IMR-90 (cell line): ENCODE data around the gene H1-8. TPM values are rescaled to one million over a fixed set of nuclear protein-coding genes. Genes with fewer than 3 reads are reported as not detected.

Source experiments
- ATAC-seq: fragments of 200-7000 bp; cut with Tn5 transposase; 2 replicates; pipeline ENCODE4 v1.9.1; 2020; ENCODE audit warnings: low read depth, mild to moderate bottlenecking, moderate library complexity
- BruUV-seq: library from RNA; stranded (reverse); fragments of 400-500 nt; replicated peaks from 2 replicates; lab custom pipeline; 2021; lab: Mats Ljungman, UMichigan
- CTCF ChIA-PET: fragments of 300-600 bp; formaldehyde crosslinking; extraction: SDS; loops from one replicate; lab custom pipeline; 2021; ENCODE audit warnings: antibody characterized with exemption; lab: Yijun Ruan, JAX
- POLR2A ChIA-PET: fragments of 300-600 bp; sonication (Branson Sonifier 250); formaldehyde crosslinking; loops from one replicate; lab custom pipeline; 2022; ENCODE audit warnings: antibody characterized with exemption; ENCODE audit not compliant: unreplicated experiment; lab: Charles Lee
- DNase-seq: peaks from one replicate; pipeline ENCODE4 v3.0.0; 2013
- H2AFZ ChIP-seq: replicated peaks from 2 replicates; pipeline ENCODE3; 2013; ENCODE audit warnings: low read length, mild to moderate bottlenecking; ENCODE audit not compliant: poor library complexity
- H2AK5ac ChIP-seq: 2 replicates; pipeline ENCODE4 v1.6.1; 2013; ENCODE audit warnings: low read depth, low read length, inconsistent platforms
- H2AK9ac ChIP-seq: replicated peaks from 2 replicates; pipeline ENCODE3; 2013; ENCODE audit warnings: mild to moderate bottlenecking, low read depth, low read length, moderate library complexity; ENCODE audit not compliant: poor library complexity
- H2BK120ac ChIP-seq: 2 replicates; pipeline ENCODE4 v1.6.1; 2013; ENCODE audit warnings: low read depth, low read length, inconsistent platforms
- H2BK15ac ChIP-seq: 3 replicates; pipeline ENCODE4 v1.6.1; 2013; ENCODE audit warnings: low read depth, low read length, inconsistent platforms
- H2BK20ac ChIP-seq: 2 replicates; pipeline ENCODE4 v1.6.1; 2013; ENCODE audit warnings: low read depth, mild to moderate bottlenecking, inconsistent platforms, low read length, moderate library complexity
- H2BK5ac ChIP-seq: 2 replicates; pipeline ENCODE4 v1.6.1; 2013; ENCODE audit warnings: mild to moderate bottlenecking, low read depth, low read length, inconsistent platforms; ENCODE audit not compliant: poor library complexity, severe bottlenecking
- H3K14ac ChIP-seq: replicated peaks from 2 replicates; pipeline ENCODE4 v1.6.1; 2013; ENCODE audit warnings: low read depth, low read length, inconsistent platforms
- H3K18ac ChIP-seq: 2 replicates; pipeline ENCODE4 v1.6.1; 2013; ENCODE audit warnings: low read depth, low read length, control low read depth
- H3K23ac ChIP-seq: 2 replicates; pipeline ENCODE4 v1.6.1; 2013; ENCODE audit warnings: low read depth, low read length, inconsistent platforms
- H3K27ac ChIP-seq: 2 replicates; pipeline ENCODE4 v1.5.1; 2013; ENCODE audit warnings: mild to moderate bottlenecking, control low read depth, low read length; ENCODE audit not compliant: insufficient read depth
- H3K27me3 ChIP-seq: 2 replicates; pipeline ENCODE4 v1.6.1; 2013; ENCODE audit warnings: low read length; ENCODE audit not compliant: control insufficient read depth, insufficient read depth
- H3K36me3 ChIP-seq: 2 replicates; pipeline ENCODE4 v1.6.1; 2013; ENCODE audit warnings: low read length, mixed read lengths; ENCODE audit not compliant: control insufficient read depth, insufficient read depth
- H3K4ac ChIP-seq: 2 replicates; pipeline ENCODE4 v1.6.1; 2013; ENCODE audit warnings: low read depth, low read length, inconsistent platforms
- H3K4me1 ChIP-seq: 2 replicates; pipeline ENCODE4 v1.6.1; 2013; ENCODE audit warnings: low read length, mixed read lengths; ENCODE audit not compliant: control insufficient read depth, insufficient read depth
- H3K4me2 ChIP-seq: 2 replicates; pipeline ENCODE4 v1.6.1; 2013; ENCODE audit warnings: low read depth, mild to moderate bottlenecking, control low read depth, low read length, moderate library complexity
- H3K4me3 ChIP-seq: 2 replicates; pipeline ENCODE4 v1.5.1; 2013; ENCODE audit warnings: low read depth, mild to moderate bottlenecking, control low read depth, low read length, moderate library complexity; ENCODE audit not compliant: insufficient read depth
- H3K56ac ChIP-seq: 2 replicates; pipeline ENCODE4 v1.6.1; 2013; ENCODE audit warnings: low read length, inconsistent platforms; ENCODE audit not compliant: insufficient read depth; ENCODE audit errors: extremely low read depth
- H3K79me1 ChIP-seq, 2 experiments: 2 replicates each; pipeline ENCODE4 v1.6.1; 2013; ENCODE audit warnings: low read length in 2 of 2, inconsistent platforms in 1 of 2, low read depth in 1 of 2
- H3K9ac ChIP-seq: 2 replicates; pipeline ENCODE4 v1.6.1; 2013; ENCODE audit warnings: low read depth, low read length, control low read depth
- H3K9me1 ChIP-seq: 2 replicates; pipeline ENCODE4 v1.6.1; 2013; ENCODE audit warnings: low read length, inconsistent platforms; ENCODE audit not compliant: insufficient read depth
- H3K9me3 ChIP-seq: 2 replicates; pipeline ENCODE4 v1.6.1; 2013; ENCODE audit warnings: low read length; ENCODE audit not compliant: control insufficient read depth, insufficient read depth
- H4K20me1 ChIP-seq: 2 replicates; pipeline ENCODE4 v1.6.1; 2013; ENCODE audit warnings: low read length, inconsistent platforms; ENCODE audit not compliant: insufficient read depth
- H4K5ac ChIP-seq: 2 replicates; pipeline ENCODE4 v1.6.1; 2013; ENCODE audit warnings: mild to moderate bottlenecking, low read depth, low read length, control low read depth
- H4K8ac ChIP-seq, 2 experiments: 2 replicates each; pipeline ENCODE4 v1.6.1; 2013; ENCODE audit warnings: low read depth in 2 of 2, low read length in 2 of 2, control low read depth in 1 of 2, inconsistent platforms in 1 of 2
- H4K91ac ChIP-seq: 2 replicates; pipeline ENCODE4 v1.6.1; 2013; ENCODE audit warnings: low read depth, low read length, inconsistent platforms; ENCODE audit not compliant: insufficient read depth
- CHD1 ChIP-seq: IDR thresholded peaks from 2 replicates; pipeline ENCODE4 v1.6.1; 2012; ENCODE audit warnings: low read depth, low read length, improper control_type of control experiment
- FOS ChIP-seq: fragments of 150-350 bp; IDR thresholded peaks from 2 replicates; pipeline ENCODE4 v1.6.1; 2016; ENCODE audit warnings: low read depth, low read length
- RFX5 ChIP-seq: IDR thresholded peaks from 2 replicates; pipeline ENCODE4 v1.8.0; 2012; ENCODE audit warnings: low read depth, mild to moderate bottlenecking, low read length, moderate library complexity
- WGBS, 2 experiments: methylation state at CpG; one replicate each; pipeline versions ENCODE4 v1.1.5 to v1.1.7; 2013; ENCODE audit warnings: missing lambda C conversion rate in 2 of 2; ENCODE audit not compliant: insufficient read length in 1 of 2; ENCODE audit errors: extremely low coverage in 2 of 2; 5-methylcytosine and 5-hydroxymethylcytosine counted together
- dilution Hi-C: fragments of 300-500 bp; cut with HindIII; formaldehyde crosslinking; loops from one replicate; pipeline ENCODE4 v1.14.3; 2018; ENCODE audit warnings: low sequenced_read_pairs; ENCODE audit not compliant: unreplicated experiment
- in situ Hi-C: fragments of 300-500 bp; cut with MboI; formaldehyde crosslinking; loops from 3 replicates; pipeline ENCODE4 v1.14.3; 2019; ENCODE audit warnings: low sequenced_read_pairs, inconsistent platforms, mixed read lengths
- intact Hi-C: fragments of 100-400 bp; cut with micrococcal nuclease; formaldehyde crosslinking; loops from 2 replicates; pipeline ENCODE4 v1.10.0; 2022
- polyA plus RNA-seq, 3 experiments: library from polyadenylated mRNA; depleted of rRNA; stranded (reverse); fragments of >200 nt; gene quantifications; 2 replicates each; pipeline ENCODE4 v1.2.3, GENCODE V29; 2012; ENCODE audit warnings: low replicate concordance in 1 of 3
- total RNA-seq: library from RNA; depleted of rRNA; stranded (reverse); fragments of >200 nt; gene quantifications from 2 replicates; pipeline ENCODE4 v1.2.3, GENCODE V29; 2012

Gene H1-8
- total and polyA plus RNA-seq, 2 of the 4 experiments (the other 2 are of a cell fraction), result not detected

- ATAC-seq (no peak), DNase-seq (no peak)
- Histone ChIP-seq H2BK5ac (no peak overlapping the region), H3K9me1 (peaks cover 3% of the 10 kb centered on the region; the same call in 1 of the 2 replicates), H3K23ac (no peak overlapping the region), H2BK15ac (no peak overlapping the region), H4K8ac (no peak overlapping the region), H3K4ac (no peak overlapping the region), H3K9me3 (no peaks in the 10 kb centered on the region), H3K27me3 (no peaks in the 10 kb centered on the region), H3K4me3 (no peak overlapping the region), H4K5ac (no peak overlapping the region), H2AK5ac (no peak overlapping the region), H2AK9ac (no peak overlapping the region), H3K4me2 (no peak overlapping the region), H3K79me1 (no peaks in the 10 kb centered on the region), H3K27ac (no peak overlapping the region), H3K9ac (no peak overlapping the region), H3K56ac (no peak overlapping the region), H3K14ac (no peak overlapping the region), H2AFZ (no peak overlapping the region), H3K36me3 (peaks cover 14% of the 10 kb centered on the region; the same call in 1 of the 2 replicates), H4K20me1 (no peaks in the 10 kb centered on the region), H2BK120ac (no peak overlapping the region), H2BK20ac (no peak overlapping the region), H4K91ac (no peak overlapping the region), H3K4me1 (no peaks in the 10 kb centered on the region), H3K18ac (no peak overlapping the region)
- dilution Hi-C loops, result no loop called here
- no peak for TF ChIP-seq CHD1
- no peak for TF ChIP-seq FOS
- TF ChIP-seq RFX5, result no peak
- 92% methylated on average over 4 of the region's 8 CpGs; no CpG with 5 or more reads in 1 of the 2 experiments for WGBS, 2 experiments
- ChIA-PET CTCF (no interaction called here), POLR2A (interaction anchor here (0.5 kb wide), 1 partner anchor 78 kb away, joined by 3 read pairs; no protein-coding TSS in a partner anchor)
- intact Hi-C loops, result no loop called here
- in situ Hi-C loops, result no loop called here
- no TSS peak for BruUV-seq
Measured at GRCh38 chr3:129518038-129518561, 24.9 kb upstream of the H1-8 start.
